ENCODE measurements around the gene FAM120A.

DNA sequence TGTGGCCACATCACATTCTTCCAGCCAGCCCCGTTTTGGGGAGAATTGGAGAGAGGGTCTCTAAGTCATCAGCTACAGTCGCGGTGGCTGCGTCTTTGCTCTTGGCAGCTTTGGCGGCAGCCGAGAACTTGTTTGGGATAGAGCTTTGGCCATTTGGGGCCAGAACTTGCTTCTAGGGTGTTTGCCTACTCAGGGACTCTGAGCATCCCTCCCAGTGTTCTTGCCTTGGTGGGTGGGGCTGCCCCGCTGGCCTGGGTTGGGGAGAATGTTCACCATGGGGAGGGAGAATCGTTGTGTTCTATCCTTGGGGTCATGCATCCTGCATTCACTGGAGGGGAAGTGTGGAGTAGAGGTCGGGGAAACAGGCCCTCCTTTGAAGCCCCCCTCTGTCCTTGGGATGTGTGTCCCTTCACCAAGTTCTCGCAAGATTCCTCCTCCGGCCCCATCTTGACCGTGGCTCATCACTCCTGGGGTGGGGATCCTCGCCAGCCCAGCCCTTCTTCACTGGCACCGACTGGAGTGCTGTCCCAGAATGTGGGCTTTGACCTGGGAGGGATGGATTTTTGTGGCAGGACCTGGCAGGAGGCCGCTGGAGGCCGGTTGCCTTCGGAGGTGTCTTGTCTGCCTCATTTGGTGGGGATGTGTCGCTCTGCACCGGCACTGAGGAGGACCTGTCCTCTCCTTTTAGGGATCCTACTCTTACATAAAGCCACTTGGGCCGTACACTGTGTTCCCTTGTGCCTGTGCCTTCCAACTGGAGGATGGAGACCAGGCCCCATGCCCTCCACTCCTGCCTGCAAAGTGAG is 128.4 kb downstream of the FAM120A start:
- TF ChIP-seq POLR2A (IDR thresholded peaks at IDR 0.05), result no peak
- TF ChIP-seq, protein P1, sequence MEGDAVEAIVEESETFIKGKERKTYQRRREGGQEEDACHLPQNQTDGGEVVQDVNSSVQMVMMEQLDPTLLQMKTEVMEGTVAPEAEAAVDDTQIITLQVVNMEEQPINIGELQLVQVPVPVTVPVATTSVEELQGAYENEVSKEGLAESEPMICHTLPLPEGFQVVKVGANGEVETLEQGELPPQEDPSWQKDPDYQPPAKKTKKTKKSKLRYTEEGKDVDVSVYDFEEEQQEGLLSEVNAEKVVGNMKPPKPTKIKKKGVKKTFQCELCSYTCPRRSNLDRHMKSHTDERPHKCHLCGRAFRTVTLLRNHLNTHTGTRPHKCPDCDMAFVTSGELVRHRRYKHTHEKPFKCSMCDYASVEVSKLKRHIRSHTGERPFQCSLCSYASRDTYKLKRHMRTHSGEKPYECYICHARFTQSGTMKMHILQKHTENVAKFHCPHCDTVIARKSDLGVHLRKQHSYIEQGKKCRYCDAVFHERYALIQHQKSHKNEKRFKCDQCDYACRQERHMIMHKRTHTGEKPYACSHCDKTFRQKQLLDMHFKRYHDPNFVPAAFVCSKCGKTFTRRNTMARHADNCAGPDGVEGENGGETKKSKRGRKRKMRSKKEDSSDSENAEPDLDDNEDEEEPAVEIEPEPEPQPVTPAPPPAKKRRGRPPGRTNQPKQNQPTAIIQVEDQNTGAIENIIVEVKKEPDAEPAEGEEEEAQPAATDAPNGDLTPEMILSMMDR (IDR thresholded peaks at IDR 0.05), result no peak
- TF ChIP-seq EP300 (IDR thresholded peaks at IDR 0.05), result no peak

Data from upper lobe of left lung (tissue), 4 donors.